CD14-positive monocyte (primary cell): ENCODE results near the gene DCC. TPM values are rescaled to one million over a fixed set of nuclear protein-coding genes. Genes with fewer than 3 reads are reported as not detected.

Experiments
- DNase-seq, 3 donors: peaks; one replicate each; pipeline ENCODE4 v3.0.0-alpha.2; 2011 to 2022
- H2AFZ ChIP-seq: 2 replicates; pipeline ENCODE4 v1.6.0; 2012; ENCODE audit warnings: mild to moderate bottlenecking, low read depth, low read length, inconsistent platforms; ENCODE audit not compliant: insufficient read depth, poor library complexity, severe bottlenecking
- H3K27ac ChIP-seq, 2 donors: 1 replicate in 1 of 2; 2 replicates in 1 of 2; pipeline ENCODE4 v1.5.1; 2012 to 2013; ENCODE audit warnings: low read length in 2 of 2, control low read depth in 1 of 2, inconsistent platforms in 1 of 2, low read depth in 1 of 2, mild to moderate bottlenecking in 1 of 2
- H3K27me3 ChIP-seq, 2 donors: one replicate each; pipeline versions ENCODE4 v1.6.0 to v1.6.1; 2011 to 2013; ENCODE audit warnings: low read length in 2 of 2; ENCODE audit not compliant: control insufficient read depth in 2 of 2, insufficient read depth in 2 of 2
- H3K36me3 ChIP-seq, 2 donors: replicated peaks in 1 of 2; 1 replicate in 1 of 2; 2 replicates in 1 of 2; pipeline versions ENCODE4 v1.5.1 to v1.6.1; 2012 to 2013; ENCODE audit warnings: low read length in 2 of 2, control low read depth in 1 of 2, inconsistent platforms in 1 of 2, mild to moderate bottlenecking in 1 of 2; ENCODE audit not compliant: insufficient read depth in 2 of 2, control insufficient read depth in 1 of 2
- H3K4me1 ChIP-seq, 2 donors: 1 replicate in 1 of 2; 2 replicates in 1 of 2; pipeline versions ENCODE4 v1.5.1 to v1.6.1; 2012 to 2013; ENCODE audit warnings: low read length in 2 of 2, control low read depth in 1 of 2, inconsistent platforms in 1 of 2, mild to moderate bottlenecking in 1 of 2, moderate library complexity in 1 of 2; ENCODE audit not compliant: insufficient read depth in 2 of 2, control insufficient read depth in 1 of 2
- H3K4me2 ChIP-seq: replicated peaks from 2 replicates; pipeline ENCODE3; 2012; ENCODE audit warnings: low read length, moderate library complexity, mild to moderate bottlenecking; ENCODE audit not compliant: poor library complexity, severe bottlenecking; ENCODE audit errors: extremely low read depth
- H3K4me3 ChIP-seq, 3 experiments: fragments of 200-600 bp in 1 of 3; sonication (generic) in 1 of 3; replicated peaks in 1 of 3; 1 replicate in 2 of 3; 2 replicates in 1 of 3; pipeline ENCODE4 v1.5.1; 2011 to 2013; ENCODE audit warnings: low read length in 3 of 3, mild to moderate bottlenecking in 3 of 3, control low read depth in 2 of 3, low read depth in 2 of 3, inconsistent platforms in 1 of 3, moderate library complexity in 1 of 3
- H3K79me2 ChIP-seq: 2 replicates; pipeline ENCODE4 v1.6.0; 2012; ENCODE audit warnings: mild to moderate bottlenecking, control low read depth, inconsistent platforms, low read length, moderate library complexity; ENCODE audit not compliant: insufficient read depth
- H3K9ac ChIP-seq: 2 replicates; pipeline ENCODE4 v1.6.0; 2017; ENCODE audit warnings: low read length, mild to moderate bottlenecking; ENCODE audit not compliant: insufficient read depth, poor library complexity, severe bottlenecking
- H3K9me3 ChIP-seq, 2 donors: replicated peaks in 1 of 2; 1 replicate in 1 of 2; 2 replicates in 1 of 2; pipeline versions ENCODE4 v1.5.1 to v1.6.1; 2012 to 2013; ENCODE audit warnings: low read length in 2 of 2, control low read depth in 1 of 2; ENCODE audit not compliant: control insufficient read depth in 1 of 2, insufficient read depth in 1 of 2
- H4K20me1 ChIP-seq: 2 replicates; pipeline ENCODE4 v1.6.0; 2012; ENCODE audit warnings: mild to moderate bottlenecking, low read length, control low read depth, moderate library complexity; ENCODE audit not compliant: insufficient read depth
- H3K27ac Mint-ChIP-seq, 7 donors: one replicate each; pipeline ENCODE4 v1.8.0; 2020; ENCODE audit warnings: mild to moderate bottlenecking in 7 of 7, mixed read lengths in 7 of 7, moderate library complexity in 6 of 7, inconsistent platforms in 2 of 7
- H3K27me3 Mint-ChIP-seq, 3 donors: one replicate each; pipeline ENCODE4 v1.8.0; 2021 to 2022; ENCODE audit warnings: low read depth in 3 of 3, mild to moderate bottlenecking in 3 of 3, mixed read lengths in 3 of 3, moderate library complexity in 3 of 3, inconsistent platforms in 1 of 3
- H3K36me3 Mint-ChIP-seq, 2 donors: one replicate each; pipeline ENCODE4 v1.8.0; 2020; ENCODE audit warnings: mixed read lengths in 2 of 2, inconsistent platforms in 1 of 2, mild to moderate bottlenecking in 1 of 2
- H3K4me1 Mint-ChIP-seq: one replicate; pipeline ENCODE4 v1.8.0; 2020; ENCODE audit warnings: mild to moderate bottlenecking, mixed read lengths
- H3K4me3 Mint-ChIP-seq, 2 donors: one replicate each; pipeline ENCODE4 v1.8.0; 2020; ENCODE audit warnings: mild to moderate bottlenecking in 2 of 2, mixed read lengths in 2 of 2, moderate library complexity in 1 of 2
- H3K9me3 Mint-ChIP-seq, 7 donors: one replicate each; pipeline ENCODE4 v1.8.0; 2020 to 2022; ENCODE audit warnings: mixed read lengths in 7 of 7, mild to moderate bottlenecking in 6 of 7, moderate library complexity in 6 of 7, inconsistent platforms in 2 of 7
- CTCF ChIP-seq: fragments of 200-600 bp; IDR thresholded peaks from one replicate; pipeline ENCODE4 v1.8.0; 2022; ENCODE audit warnings: antibody characterized with exemption, mild to moderate bottlenecking
- WGBS: methylation state at CpG from one replicate; pipeline ENCODE4 v1.1.5; 2013; ENCODE audit warnings: missing lambda C conversion rate; ENCODE audit not compliant: insufficient coverage; 5-methylcytosine and 5-hydroxymethylcytosine counted together
- intact Hi-C, 2 donors: fragments of 100-400 bp; cut with micrococcal nuclease; formaldehyde crosslinking; loops; one replicate each; pipeline versions ENCODE4 v1.15.0 to v1.15.1; 2023
- polyA plus RNA-seq, 3 donors: library from polyadenylated mRNA; depleted of rRNA in 1 of 3; unstranded in 2 of 3; stranded (reverse) in 1 of 3; fragments of 300-500 nt in 2 of 3; fragments of >200 nt in 1 of 3; fragmentation: Illumina TruSeq in 2 of 3; gene quantifications; 1 replicate in 2 of 3; 2 replicates in 1 of 3; pipeline ENCODE4 v1.2.3, GENCODE V29; 2012 to 2021

Gene DCC
- polyA plus RNA-seq, 3 donors: not detected

GRCh38 chr18:53139746-53140500 is 799.9 kb downstream of the DCC start:
- no peaks in the 10 kb centered on the region for H3K27me3 ChIP-seq
- no peak for TF ChIP-seq CTCF
- H3K36me3 ChIP-seq: no peaks in the 10 kb centered on the region
- WGBS: no CpG with 5 or more reads among the region's 5 CpGs
- Mint-ChIP-seq H3K4me1 (no peaks in the 10 kb centered on the region), H3K27ac (no peak overlapping the region), H3K9me3 (peaks cover 0 to 4% (median 2%) of the 10 kb centered on the region in 7 donors), H3K27me3 (no peaks in the 10 kb centered on the region), H3K36me3 (no peaks in the 10 kb centered on the region), H3K4me3 (no peak overlapping the region)
- H4K20me1 ChIP-seq: no peaks in the 10 kb centered on the region
- no peaks in the 10 kb centered on the region for H3K9me3 ChIP-seq
- H3K79me2 ChIP-seq: no peaks in the 10 kb centered on the region
- H2AFZ ChIP-seq: no peak overlapping the region
- H3K9ac ChIP-seq: no peak overlapping the region
- no peaks in the 10 kb centered on the region for H3K4me1 ChIP-seq
- no peak overlapping the region for H3K4me2 ChIP-seq
- DNase-seq: no peak
- H3K4me3 ChIP-seq: no peak overlapping the region
- intact Hi-C loops: no loop called here
- H3K27ac ChIP-seq: no peak overlapping the region

DNA sequence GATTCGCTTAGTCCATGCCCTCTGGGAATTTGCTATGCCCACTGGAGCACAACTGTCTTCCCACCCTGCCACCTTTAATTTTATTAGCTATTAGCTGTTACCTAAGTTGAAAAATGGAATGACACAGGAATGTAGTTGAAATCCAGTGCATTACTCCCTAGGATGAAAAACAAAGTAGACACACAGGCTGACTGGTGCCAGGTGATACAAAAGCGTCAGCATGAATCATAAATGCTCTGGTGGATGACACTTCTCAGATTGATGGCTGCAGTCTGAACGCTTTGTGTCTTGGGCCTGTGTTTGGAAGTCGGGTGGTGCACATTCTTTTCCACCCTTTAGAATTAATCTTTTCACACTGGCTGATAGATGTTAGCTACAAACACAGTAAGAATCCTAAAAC is 802.0 kb downstream of the DCC start:
- intact Hi-C loops: no loop called here
- WGBS: 100% methylated on average over 1 of the region's 4 CpGs
- Histone ChIP-seq H3K79me2 (no peaks in the 10 kb centered on the region), H3K4me3 (no peak overlapping the region), H3K27ac (no peak overlapping the region), H3K9me3 (peaks cover 0 to 7% of the 10 kb centered on the region in 2 donors), H3K36me3 (no peaks in the 10 kb centered on the region), H3K9ac (no peak overlapping the region), H2AFZ (no peak overlapping the region), H4K20me1 (no peaks in the 10 kb centered on the region), H3K4me1 (no peaks in the 10 kb centered on the region), H3K4me2 (no peak overlapping the region), H3K27me3 (no peaks in the 10 kb centered on the region)
- peak overlapping the region in 1 of 7 donors; percentile 55 for H3K27ac Mint-ChIP-seq
- no peaks in the 10 kb centered on the region for H3K27me3 Mint-ChIP-seq
- DNase-seq: no peak
- TF ChIP-seq CTCF: no peak
- H3K36me3 Mint-ChIP-seq: no peaks in the 10 kb centered on the region
- no peak overlapping the region for H3K4me3 Mint-ChIP-seq
- H3K4me1 Mint-ChIP-seq: no peaks in the 10 kb centered on the region
- peaks cover 0 to 12% (median 6%) of the 10 kb centered on the region in 7 donors for H3K9me3 Mint-ChIP-seq
